GM12892 (cell line): ENCODE data around the gene NPIPB8.
"Not testable (repeated sequence)": the region's sequence is repeated elsewhere in the genome, so short reads cannot be mapped to it uniquely, and the experiment has no call there.

ENCODE experiments used
- DNase-seq: peaks from one replicate; pipeline ENCODE4 v3.0.0; 2011; ENCODE audit not compliant: insufficient read length
- FAIRE-seq: peaks from 2 replicates; lab custom pipeline; 2011; peaks lifted over from hg19 to GRCh38; lab: Jason Lieb, UNC

Gene NPIPB8

GRCh38 chr16:28691722-28692121, 53.9 kb downstream of the NPIPB8 start:
- FAIRE-seq, DNase-seq: not testable (repeated sequence)

GRCh38 chr16:28693257-28693950, 55.5 kb downstream of the NPIPB8 start:
- not testable (repeated sequence) for FAIRE-seq, DNase-seq

- DNase-seq, FAIRE-seq: not testable (repeated sequence)
These were observed 61.9 kb downstream of the NPIPB8 start for GRCh38 chr16:28699792-28700191.

GRCh38 chr16:28700349-28700748, 62.5 kb downstream of the NPIPB8 start:
- DNase-seq, FAIRE-seq: not testable (repeated sequence)

- FAIRE-seq, DNase-seq: not testable (repeated sequence)
These were observed 63.5 kb downstream of the NPIPB8 start for GRCh38 chr16:28701384-28701783.

- not testable (repeated sequence) for FAIRE-seq
These were observed 66.4 kb downstream of the NPIPB8 start for GRCh38 chr16:28704246-28704645.

More at GRCh38 chr16:28704246-28704645, 66.4 kb downstream of the NPIPB8 start:
- not testable (repeated sequence) for DNase-seq
